ENCODE measurements around the gene ZNF653. TPM values are rescaled to one million over a fixed set of nuclear protein-coding genes. Genes with fewer than 3 reads are reported as not detected.

ZNF653 gene
- total RNA-seq, 1 donor from 2014 or later: 23.4 TPM

GRCh38 chr19:11504502-11505031, 1.1 kb downstream of the ZNF653 start:
- no peak for TF ChIP-seq CTCF (conservative IDR thresholded peaks at IDR 0.05; ENCODE audit: low read depth, low read length)
- H3K4me3 ChIP-seq (ENCODE audit: low read depth, low read length): peak overlapping the region; percentile 79
- no peak for DNase-seq (ENCODE audit: low read depth)

- TF ChIP-seq CTCF (conservative IDR thresholded peaks at IDR 0.05; ENCODE audit: low read depth, low read length): no peak
- H3K4me3 ChIP-seq (ENCODE audit: low read depth, low read length): no peak overlapping the region
- no peak for DNase-seq (ENCODE audit: low read depth)
Observed at GRCh38 chr19:11499890-11500420, 5.7 kb downstream of the ZNF653 start.

- no peak for TF ChIP-seq CTCF (conservative IDR thresholded peaks at IDR 0.05; ENCODE audit: low read depth, low read length)
Observed at GRCh38 chr19:11499220-11499726, 6.4 kb downstream of the ZNF653 start.

GRCh38 chr19:11496391-11497163, 9.1 kb downstream of the ZNF653 start:
- TF ChIP-seq CTCF (conservative IDR thresholded peaks at IDR 0.05; ENCODE audit: low read depth, low read length): peak; percentile 79
- peak; percentile 16 for DNase-seq (ENCODE audit: low read depth)
- no peak overlapping the region for H3K4me3 ChIP-seq (ENCODE audit: low read depth, low read length)

More at GRCh38 chr19:11499220-11499726, 6.4 kb downstream of the ZNF653 start:
- no peak overlapping the region for H3K4me3 ChIP-seq (ENCODE audit: low read depth, low read length)
- no peak for DNase-seq (ENCODE audit: low read depth)

- TF ChIP-seq CTCF (conservative IDR thresholded peaks at IDR 0.05; ENCODE audit: low read depth, low read length): no peak
- DNase-seq (ENCODE audit: low read depth): no peak
- H3K4me3 ChIP-seq (ENCODE audit: low read depth, low read length): no peak overlapping the region
Observed at GRCh38 chr19:11495885-11496284, 9.8 kb downstream of the ZNF653 start.

GRCh38 chr19:11495481-11495880, 10.2 kb downstream of the ZNF653 start:
- no peak for TF ChIP-seq CTCF (conservative IDR thresholded peaks at IDR 0.05; ENCODE audit: low read depth, low read length)
- DNase-seq (ENCODE audit: low read depth): no peak
- H3K4me3 ChIP-seq (ENCODE audit: low read depth, low read length): no peak overlapping the region

All from epithelial cell of proximal tubule (primary cell).